Dermis blood vessel endothelial cell (primary cell): ENCODE results near the gene IQSEC2. TPM values are rescaled to one million over a fixed set of nuclear protein-coding genes. Genes with fewer than 3 reads are reported as not detected.

ENCODE experiments used
- DNase-seq: peaks from one replicate; pipeline ENCODE4 v3.0.0; 2010
- total RNA-seq: library from RNA; depleted of rRNA; stranded (reverse); fragments of >200 nt; gene quantifications from 2 replicates; pipeline ENCODE4 v1.2.3, GENCODE V29; 2014

IQSEC2 gene
- total RNA-seq: 1.8 and 3.9 TPM in 2 replicates

DNA sequence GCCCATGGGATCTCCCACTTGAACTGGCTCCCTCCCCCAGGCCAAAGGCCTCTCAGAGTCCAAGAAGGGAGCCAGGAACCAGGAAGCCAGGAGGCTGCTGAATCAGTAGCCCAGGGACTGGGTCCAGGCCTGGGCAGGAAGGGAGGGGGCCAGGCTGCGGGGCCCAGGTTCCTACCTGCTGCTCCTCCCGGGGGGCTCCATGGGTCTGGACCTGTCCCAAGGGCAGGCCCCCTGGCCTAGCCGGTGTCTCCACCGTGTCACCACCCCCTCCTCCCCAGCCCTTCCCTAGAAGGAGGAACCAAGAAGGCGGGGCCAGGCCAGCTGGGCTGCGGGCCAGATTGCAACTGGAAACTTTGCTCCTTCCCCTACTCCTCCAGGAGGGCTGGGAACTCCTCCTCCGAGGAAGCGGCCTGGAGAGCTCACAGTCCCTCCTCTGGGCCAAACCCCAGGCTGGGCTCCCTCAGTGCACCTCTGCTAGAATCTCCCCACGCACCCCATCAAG lies at the start of gene IQSEC2:
Gene IQSEC2, minus strand, starts transcription at position 264 of the 502 bp plus-strand sequence.
- peak; percentile 67 for DNase-seq

GRCh38 chrX:53330331-53330730 lies 48.9 kb upstream of the IQSEC2 start:
- DNase-seq: no peak

- DNase-seq: no peak
Measured at GRCh38 chrX:53324803-53325202, 43.4 kb upstream of the IQSEC2 start.

DNA sequence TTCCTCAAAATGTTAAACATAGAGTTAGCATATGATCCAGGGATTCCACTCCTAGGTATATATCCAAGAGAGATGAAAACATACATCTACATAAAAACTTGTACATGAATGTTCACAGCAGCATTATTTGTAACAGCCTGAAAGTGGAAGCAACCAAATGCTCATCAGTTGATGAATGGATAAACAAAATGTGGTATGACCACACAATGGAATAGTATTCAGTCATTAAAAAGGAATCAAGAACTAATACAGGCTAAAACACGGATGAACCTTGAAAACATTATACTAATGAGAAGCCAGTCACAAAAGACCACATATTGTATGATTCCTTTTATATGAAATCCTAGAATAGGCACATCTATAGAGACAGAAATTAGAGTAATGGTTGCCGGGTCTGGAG lies 42.7 kb upstream of the IQSEC2 start:
- DNase-seq: no peak

DNA sequence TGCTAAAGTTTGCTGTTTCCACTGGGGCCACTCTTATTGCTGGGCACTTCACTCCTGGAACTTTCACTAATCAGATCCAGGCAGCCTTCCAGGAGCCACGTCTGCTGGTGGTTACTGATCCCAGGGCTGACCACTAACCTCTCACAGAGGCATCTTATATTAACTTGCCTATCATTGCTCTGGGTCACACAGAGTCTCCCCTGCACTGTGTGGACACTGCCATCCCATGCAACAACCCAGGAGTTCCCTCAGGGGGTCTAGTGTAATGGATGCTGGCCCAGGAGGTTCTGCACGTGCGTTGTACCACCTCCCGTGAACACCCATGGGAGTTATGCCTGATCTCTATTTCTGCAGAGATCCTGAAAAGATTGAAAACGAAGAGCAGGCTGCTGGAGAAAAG lies 41.8 kb upstream of the IQSEC2 start:
- no peak for DNase-seq

DNA sequence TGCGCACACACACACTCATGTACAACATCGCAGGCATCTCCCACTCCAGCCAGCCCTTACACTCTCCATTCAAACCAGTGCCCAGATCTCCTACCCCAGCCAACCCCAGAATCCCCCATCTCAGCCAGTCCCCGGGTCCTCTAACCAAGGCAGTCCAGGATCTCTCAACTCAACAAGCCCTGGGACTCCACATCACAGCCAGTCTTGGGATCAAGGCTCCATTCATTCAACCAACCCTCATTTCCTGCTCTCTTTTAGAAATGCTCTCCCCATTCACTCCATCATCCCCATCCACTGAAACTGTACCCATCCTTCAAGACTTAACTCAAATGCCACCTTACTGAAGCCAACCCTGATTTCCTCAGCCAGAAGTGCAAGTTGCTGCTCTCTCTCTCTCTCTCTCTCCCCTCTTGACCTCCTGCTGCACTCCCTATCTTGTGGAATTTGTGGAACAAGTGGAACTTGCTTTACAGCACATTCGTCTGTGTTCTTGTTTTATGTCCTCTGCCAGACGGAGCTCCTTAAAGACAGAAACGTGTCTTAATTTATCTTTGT lies 40.6 kb upstream of the IQSEC2 start:
- DNase-seq: no peak

DNA sequence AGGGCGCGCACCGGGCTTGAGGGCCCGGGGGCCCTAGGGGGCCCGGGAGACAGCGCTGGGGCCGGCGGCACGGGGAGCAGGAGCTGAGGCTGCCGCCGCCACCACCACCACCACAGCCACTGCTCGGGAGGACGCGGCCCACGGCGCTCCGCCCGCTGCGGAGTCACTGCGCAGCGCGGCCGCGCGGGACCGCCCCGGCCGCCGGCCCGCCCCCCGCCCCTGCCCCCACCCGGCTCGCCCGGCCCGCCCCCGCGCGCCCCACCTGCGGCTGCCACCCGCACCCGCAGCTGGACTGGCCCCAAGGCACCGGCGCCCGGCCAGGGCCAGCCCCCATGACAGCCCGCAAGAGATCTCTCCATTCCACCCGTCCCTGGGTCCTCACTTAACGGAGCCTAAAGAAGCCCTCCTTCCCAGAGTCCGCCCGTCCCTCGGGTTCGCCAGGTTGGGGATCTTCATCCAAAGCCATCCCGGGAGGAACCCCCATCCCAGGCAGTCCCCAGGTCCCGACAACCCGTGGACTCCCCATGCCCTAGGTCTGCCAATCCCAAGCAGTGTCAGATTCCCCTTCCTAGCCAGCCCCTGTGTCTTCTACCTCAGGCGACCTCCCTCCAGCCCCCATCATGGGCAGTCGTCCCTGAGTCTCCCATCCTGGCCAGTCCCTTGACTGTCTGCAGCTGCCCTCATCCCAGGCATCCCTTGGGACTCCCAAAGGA lies 40.0 kb upstream of the IQSEC2 start:
- peak; percentile 15 for DNase-seq

DNA sequence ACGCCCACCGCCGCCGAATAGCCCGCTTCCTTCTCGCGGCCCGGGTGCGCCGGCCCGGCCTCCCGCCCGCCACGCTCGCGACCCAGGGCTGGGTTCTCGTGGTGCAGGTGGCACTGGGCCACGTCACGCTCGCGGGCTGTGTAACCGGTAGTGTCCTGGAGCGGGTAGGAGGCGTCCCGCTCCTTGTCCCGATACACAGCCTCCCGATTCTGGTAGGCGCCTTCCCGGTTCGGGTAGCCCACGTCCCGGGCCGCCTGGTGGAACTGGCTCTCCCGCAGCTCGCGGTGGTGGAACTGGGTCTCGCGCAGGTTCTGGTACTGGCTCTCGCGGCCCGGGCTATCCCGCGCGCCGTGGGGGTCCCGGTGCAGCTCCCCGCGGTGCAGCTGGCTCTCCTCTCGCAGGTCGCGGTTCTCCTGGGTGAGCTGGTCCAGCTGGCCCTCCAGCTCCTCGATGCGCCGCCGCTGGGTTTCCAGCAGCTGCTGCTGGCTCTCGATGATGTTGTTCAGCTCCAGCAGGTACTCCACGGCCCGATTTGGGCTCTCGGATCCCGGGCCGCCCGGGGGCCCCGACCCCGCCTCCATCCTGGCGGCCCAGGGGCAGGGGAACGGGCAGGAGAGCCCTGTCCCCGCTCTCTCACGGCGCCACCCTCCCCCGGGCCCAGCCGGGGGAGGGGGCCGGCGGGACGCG lies 39.3 kb upstream of the IQSEC2 start:
- DNase-seq: no peak

DNA sequence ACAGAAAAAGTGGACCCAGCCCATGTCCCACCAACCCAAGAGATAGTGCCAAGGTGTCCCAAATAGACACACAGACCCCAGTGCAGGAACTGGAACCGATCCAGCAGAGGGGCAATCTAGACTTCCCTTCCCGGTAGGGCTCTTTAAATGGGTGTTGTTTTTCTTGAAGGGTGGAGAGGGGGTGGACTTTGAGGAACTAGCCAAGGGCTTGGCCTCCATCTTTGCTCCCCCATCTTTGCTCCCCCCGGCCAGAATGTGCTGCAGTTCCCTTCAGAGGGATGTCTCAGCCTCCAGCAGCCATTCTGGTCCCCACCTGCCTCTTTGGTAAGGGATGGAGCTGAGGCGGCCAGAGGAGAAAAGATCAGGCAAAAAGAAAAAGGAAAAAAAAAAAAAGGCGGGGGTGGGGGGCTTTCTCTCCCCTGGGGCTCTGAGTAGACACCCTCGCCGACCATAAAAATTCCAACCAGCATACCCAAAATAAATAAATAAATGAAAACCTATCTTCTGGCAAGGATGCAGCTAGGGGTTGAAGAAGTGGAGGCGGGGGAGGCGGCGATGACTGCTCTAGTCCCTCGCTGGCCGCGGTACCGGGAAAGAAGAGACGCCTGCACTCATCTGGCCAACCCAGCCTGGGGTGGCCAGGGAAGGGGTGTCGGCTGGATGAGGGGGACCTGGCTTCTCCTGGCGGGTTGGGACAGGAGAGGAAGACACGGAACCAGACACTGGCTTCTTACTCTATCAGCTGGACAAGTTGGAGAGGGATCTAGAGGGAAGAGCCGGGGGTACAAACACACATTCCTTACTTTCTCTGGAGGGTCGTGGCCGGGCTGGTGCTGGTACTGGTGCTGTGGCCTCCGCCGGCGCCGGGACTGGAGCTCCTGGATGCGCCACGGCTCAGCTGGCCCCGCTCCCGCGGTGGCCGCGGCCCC lies 38.5 kb upstream of the IQSEC2 start:
- no peak for DNase-seq

GRCh38 chrX:53318766-53319353 lies 37.5 kb upstream of the IQSEC2 start:
- DNase-seq: no peak

- DNase-seq: peak; percentile 69
Measured at GRCh38 chrX:53317365-53318069, 36.1 kb upstream of the IQSEC2 start.

GRCh38 chrX:53316860-53317237 lies 35.5 kb upstream of the IQSEC2 start:
- no peak for DNase-seq

- no peak for DNase-seq
Measured at GRCh38 chrX:53316111-53316859, 34.9 kb upstream of the IQSEC2 start.

DNA sequence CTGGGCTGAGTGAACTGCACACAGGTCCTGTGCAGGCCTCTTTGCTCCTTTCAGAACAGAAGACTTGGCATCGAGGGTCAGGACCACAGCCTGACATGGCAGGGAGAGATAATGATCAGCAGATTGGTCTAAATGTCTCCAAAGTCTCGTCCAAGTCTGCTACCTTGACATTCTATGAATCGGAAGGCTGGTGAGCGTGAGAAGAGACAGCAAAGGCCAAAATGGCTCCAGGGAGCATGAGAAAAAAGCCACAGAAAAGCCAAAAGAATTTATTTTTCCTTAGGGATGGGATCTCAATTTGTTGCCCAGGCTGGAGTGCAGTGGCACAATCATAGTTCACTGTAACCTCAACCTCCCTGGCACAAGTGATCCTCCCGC lies 32.3 kb upstream of the IQSEC2 start:
- DNase-seq: no peak

DNA sequence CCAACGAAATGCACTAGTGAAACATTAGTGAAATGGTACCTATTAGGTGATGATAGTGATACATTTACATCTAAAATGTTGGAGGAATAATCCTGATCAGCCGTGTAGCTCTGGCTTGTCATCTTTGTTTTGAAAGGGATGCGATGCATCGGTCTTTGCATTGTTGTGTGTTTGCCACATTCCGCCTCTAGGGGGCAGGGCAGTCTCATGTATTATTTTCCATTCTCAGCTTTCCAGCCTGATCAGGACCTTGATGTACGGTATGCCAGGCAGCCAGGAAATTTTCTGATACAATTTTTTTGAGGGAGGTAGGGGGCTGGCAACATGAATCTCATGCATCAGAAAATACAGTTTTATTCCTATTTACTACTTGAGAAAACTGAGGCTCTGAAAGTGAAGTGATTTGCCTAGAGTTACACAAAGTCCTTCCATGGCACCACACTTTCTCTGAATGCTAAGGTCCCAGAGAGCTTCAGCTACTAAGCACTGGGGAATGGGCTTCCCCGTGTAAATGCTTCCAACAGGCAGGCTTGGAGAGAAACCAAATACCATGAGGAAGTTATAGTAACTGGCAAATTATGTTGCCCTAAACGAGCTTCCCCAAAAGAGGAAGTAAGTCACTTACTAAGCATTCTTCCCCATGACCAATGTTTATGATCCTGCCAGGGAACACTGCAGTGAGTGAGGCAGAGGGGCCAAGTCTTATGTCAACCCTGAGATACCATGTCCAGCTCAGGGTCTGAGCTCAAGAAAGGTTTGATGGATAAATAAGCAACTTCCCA lies 31.8 kb upstream of the IQSEC2 start:
- peak; percentile 67 for DNase-seq

GRCh38 chrX:53309837-53310236 lies 28.5 kb upstream of the IQSEC2 start:
- DNase-seq: no peak

DNA sequence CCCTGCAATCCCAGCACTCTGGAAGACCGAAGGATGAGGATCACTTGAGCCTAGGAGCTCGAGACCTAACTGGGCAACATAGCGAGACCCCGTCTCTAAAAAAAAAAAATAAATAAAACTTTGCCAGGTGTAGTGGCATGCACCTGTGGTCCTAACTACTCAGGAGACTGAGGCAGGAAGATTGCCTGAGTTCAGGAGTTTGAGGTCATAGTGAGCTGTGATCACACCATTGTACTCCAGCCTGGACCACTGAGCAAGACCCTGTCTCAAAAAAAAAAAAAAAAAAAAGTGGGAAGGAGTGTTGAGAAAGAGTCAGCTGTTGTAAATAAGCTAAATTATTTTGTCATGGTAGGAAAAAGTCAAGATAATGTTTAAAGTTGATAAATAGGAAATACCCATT lies 27.5 kb upstream of the IQSEC2 start:
- no peak for DNase-seq

GRCh38 chrX:53305996-53306937 lies 24.9 kb upstream of the IQSEC2 start:
- DNase-seq: no peak
